A549 treated with AZD9567 at 1 μM for 4 hours (cell line): ENCODE results near the gene CCDC47. TPM values are rescaled to one million over a fixed set of nuclear protein-coding genes. Genes with fewer than 3 reads are reported as not detected.

Experiments
- total RNA-seq: library from RNA; stranded (reverse); fragments of 200-300 nt; extraction: Qiagen RNA extraction; gene quantifications from 5 replicates; pipeline ENCODE4 v1.2.3, GENCODE V29; 2022; ENCODE audit not compliant: insufficient read depth

Gene CCDC47, protein sequence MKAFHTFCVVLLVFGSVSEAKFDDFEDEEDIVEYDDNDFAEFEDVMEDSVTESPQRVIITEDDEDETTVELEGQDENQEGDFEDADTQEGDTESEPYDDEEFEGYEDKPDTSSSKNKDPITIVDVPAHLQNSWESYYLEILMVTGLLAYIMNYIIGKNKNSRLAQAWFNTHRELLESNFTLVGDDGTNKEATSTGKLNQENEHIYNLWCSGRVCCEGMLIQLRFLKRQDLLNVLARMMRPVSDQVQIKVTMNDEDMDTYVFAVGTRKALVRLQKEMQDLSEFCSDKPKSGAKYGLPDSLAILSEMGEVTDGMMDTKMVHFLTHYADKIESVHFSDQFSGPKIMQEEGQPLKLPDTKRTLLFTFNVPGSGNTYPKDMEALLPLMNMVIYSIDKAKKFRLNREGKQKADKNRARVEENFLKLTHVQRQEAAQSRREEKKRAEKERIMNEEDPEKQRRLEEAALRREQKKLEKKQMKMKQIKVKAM
- 93.5 to 137 TPM (median 99.5 TPM) in 5 replicates for total RNA-seq

DNA sequence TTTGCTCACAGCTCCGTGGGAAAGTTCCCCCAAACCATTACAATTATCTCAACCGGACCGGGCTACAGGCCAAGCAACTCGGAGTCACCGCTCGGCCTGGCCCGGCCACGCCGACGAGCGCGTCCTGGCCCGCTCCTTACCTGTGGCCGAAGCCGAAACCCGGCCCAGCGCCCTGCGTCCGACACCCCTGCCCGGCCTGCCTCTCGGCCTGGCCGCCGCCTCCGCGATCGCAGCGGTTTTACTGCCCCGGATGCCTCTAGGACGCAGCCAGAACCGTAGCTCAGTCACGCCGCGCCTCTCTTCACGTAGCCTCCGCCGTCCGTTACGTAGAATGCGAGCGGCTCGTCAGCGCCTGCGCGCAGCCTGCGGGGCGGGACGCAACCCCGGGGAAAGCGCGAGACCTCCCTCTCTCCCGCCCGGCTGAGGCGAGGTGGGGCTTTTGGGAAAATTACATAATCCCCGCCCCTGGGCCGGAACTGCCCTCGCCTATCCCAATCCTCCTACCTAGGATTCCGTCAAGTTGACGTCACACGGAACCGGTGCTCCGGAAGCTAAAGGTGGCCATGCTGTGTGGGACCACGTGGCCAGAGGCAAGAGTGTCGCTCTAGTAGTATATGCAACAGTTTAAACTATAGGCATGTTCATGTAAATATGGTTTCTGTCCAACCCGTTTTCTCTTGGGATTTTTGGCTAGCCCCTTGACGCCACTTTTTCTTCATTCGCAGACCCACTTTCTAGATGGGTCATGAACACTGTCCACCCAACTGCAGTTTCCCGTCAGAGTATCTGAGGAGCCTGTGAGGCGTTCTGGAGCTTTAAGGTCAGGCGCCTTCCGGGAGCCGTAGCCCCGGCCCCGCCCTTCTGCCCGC lies at the start of gene CCDC47:
CCDC47 (minus strand) TSS at position 326 of the 869 bp plus-strand sequence. CDS start 7,422 bp downstream, outside the sequence.

DNA sequence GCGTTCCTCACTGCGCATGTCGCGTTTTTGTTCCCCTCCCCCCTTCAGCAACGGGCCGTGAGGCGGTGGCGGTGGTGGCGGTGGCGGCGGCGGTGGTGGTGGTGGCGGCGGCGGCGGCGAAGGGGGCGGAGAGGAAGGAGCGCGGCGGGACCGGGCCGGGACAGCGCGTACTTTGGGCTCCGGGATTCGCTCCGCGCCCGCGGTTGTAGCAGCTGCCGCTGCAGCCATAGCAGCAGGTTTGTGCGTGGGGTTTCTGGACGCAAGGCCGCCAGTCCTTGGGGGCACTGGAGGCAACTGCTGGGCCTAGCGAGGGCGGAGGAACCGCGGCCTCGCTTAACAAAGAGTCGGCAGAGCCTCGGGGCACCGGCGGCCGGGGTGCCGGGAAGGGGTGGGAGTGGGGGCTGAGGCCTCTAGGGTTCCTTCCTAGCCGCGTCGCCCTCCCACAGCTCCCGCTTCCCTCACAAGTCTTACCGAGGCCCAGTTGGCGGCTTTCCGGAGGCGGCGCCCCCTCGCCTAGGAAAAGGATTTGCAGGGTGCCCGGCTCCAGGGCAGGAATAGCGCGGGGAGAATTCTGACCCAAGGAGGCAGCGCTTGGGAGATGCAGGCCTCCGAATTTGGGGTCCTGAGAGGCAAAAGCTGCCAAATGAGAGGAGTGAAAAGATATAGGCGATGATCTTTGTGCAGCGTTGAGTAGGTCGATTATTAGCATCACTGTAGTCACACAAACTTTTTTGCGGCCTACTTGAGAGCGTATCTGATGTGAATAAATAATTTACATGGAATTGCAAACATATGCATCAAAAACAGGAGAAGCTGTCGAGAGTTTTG lies 958 bp upstream of the CCDC47 start, which contains the start of gene DDX42:
DDX42 (plus strand) TSS at position 30 of the 828 bp plus-strand sequence. CDS start 12,880 bp downstream, outside the sequence.

DNA sequence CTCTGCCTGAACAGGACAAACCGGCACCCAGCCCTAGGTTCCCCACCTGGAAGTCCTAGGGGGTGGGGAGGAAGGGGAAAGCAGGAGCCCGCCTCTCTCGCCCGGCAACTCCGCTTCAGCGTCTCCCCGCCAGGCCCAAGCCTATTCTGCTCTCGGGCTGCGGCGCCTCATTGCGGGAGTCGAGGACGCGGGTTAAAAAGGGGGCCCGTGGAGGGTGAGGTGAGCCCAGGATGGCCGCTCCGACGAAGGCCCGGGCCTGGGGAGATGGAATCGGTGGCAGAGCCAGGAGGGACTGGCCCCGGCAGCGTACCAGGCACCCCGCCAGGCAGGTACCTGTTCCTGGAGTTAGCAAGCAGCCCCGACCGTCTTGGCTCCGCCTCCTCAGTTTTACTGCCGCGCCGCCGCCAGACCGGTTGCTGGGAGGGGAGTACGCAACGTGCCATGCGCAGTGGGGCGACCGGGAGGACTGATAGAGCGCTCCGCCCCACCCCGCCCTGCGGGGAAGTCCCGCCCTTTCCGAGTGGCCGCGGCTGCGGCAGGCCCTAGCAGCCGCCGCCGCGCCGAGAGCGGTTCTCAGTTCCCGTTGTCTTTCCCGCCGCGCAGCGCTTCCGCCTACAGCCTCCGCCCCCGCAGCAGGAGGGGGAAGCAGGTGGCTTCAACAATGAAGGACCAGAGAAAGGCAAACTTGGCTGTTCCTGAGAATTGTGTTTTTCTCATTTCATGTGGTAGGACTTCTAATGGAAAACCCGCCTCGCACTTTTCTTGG lies 31.8 kb downstream of the CCDC47 start, which contains the start of gene STRADA:
STRADA (minus strand) TSS at position 392 of the 766 bp plus-strand sequence. CDS start 13,430 bp downstream, outside the sequence.

DNA sequence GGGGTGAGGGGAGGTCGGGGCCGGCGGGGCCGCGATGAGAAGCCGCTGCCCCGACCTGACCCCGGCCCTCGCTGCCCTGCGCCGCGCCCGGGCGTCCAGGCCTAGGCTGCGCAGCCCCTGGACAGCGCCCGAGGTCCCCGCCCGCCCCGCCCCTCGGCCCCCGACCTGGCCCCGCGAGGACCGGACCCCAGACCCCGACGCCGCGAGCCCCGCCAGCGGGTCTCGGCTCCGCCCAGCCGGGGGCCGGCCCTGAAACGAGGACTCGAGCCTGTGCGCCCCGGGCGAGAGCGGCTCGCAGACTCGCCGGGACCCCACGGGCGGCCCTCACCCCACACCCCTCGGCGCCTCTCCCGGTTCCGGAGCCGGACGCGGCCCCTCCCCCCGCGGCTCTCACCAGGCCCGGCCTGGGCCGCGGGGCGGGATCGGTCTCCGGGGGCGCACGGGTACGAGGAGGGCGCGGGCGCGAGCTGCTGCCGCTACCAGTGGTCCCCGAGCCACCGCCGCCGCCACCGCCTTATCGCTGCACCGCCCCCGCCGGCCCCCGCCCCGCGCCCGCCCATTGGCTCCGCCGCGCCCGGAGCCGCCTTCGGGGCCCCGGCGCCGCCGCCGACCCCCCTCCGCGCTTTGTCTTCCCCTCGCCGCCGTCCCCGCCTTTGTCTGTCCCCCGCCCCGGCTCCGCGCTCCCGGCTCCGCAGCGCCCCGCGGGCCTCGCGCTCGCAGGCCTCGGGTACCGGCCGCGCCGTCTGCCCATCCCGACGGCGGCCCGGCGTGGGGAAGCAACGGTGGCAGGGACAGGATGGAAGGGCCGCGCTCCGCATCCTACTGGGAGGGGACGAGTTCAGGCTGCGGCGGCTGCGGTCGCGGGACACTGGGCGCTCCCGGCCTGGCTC lies 73.5 kb downstream of the CCDC47 start, which contains the start of gene LIMD2:
LIMD2 (minus strand) TSS at position 488 of the 890 bp plus-strand sequence. CDS start 827 bp downstream, outside the sequence.

Other genes with a start within 250 kb of the CCDC47 start
- gene DCAF7, start 223.1 kb downstream of the CCDC47 start, total RNA-seq = 51.0 to 66.7 TPM (median 60.5 TPM) in 5 replicates
- 37.1 to 51.0 TPM (median 50.0 TPM) in 5 replicates for gene TACO1, start 172.7 kb downstream of the CCDC47 start, total RNA-seq
- 16.6 to 20.8 TPM (median 19.7 TPM) in 5 replicates for gene MAP3K3, start 151.2 kb downstream of the CCDC47 start, total RNA-seq
- gene LIMD2, start 73.5 kb downstream of the CCDC47 start, total RNA-seq = 6.7 to 13.6 TPM (median 11.1 TPM) in 5 replicates
- 24.9 to 29.3 TPM (median 26.4 TPM) in 5 replicates for gene STRADA, start 31.8 kb downstream of the CCDC47 start, total RNA-seq
- 96.9 to 111 TPM (median 100 TPM) in 5 replicates for gene DDX42, start 573 bp upstream of the CCDC47 start, total RNA-seq
- 202 to 232 TPM (median 220 TPM) in 5 replicates for gene PSMC5, start 53.8 kb upstream of the CCDC47 start, total RNA-seq
- 50.6 to 85.0 TPM (median 56.6 TPM) in 5 replicates for gene FTSJ3, start 54.1 kb upstream of the CCDC47 start, total RNA-seq
- 53.2 to 61.5 TPM (median 57.0 TPM) in 5 replicates for gene SMARCD2, start 69.1 kb upstream of the CCDC47 start, total RNA-seq
- gene CSH2, start 100.1 kb upstream of the CCDC47 start, total RNA-seq = not detected in 5 replicates
- not detected in 5 replicates for gene GH2, start 108.3 kb upstream of the CCDC47 start, total RNA-seq
- gene CSH1, start 123.0 kb upstream of the CCDC47 start, total RNA-seq = not detected in 5 replicates
- gene CSHL1, start 137.7 kb upstream of the CCDC47 start, total RNA-seq = not detected in 5 replicates
- gene GH1, start 145.2 kb upstream of the CCDC47 start, total RNA-seq = not detected in 5 replicates
- gene CD79B, start 158.7 kb upstream of the CCDC47 start, total RNA-seq = 0.07 TPM in 2 of 5 replicates, not detected in the others
- gene SCN4A, start 199.3 kb upstream of the CCDC47 start, total RNA-seq = 0.02 to 0.03 TPM (median 0.02 TPM) in 3 of 5 replicates, not detected in the others
- 0.48 to 0.71 TPM (median 0.56 TPM) in 4 of 5 replicates, not detected in the other for gene PRR29, start 224.8 kb upstream of the CCDC47 start, total RNA-seq
- gene ICAM2, start 247.0 kb upstream of the CCDC47 start, total RNA-seq = 0.08 to 0.09 TPM in 2 of 5 replicates, not detected in the others